ENCODE measurements around the gene COL20A1. TPM values are rescaled to one million over a fixed set of nuclear protein-coding genes. Genes with fewer than 3 reads are reported as not detected.

COL20A1 gene
- total and polyA plus RNA-seq, 2 of the 13 experiments (the other 11 are each of a cell fraction or from before 2014, with no cell fraction given) = not detected

GRCh38 chr20:63344616-63345327, 51.8 kb downstream of the COL20A1 start:
- Histone ChIP-seq H3K79me2 (ENCODE audit: insufficient read depth, low read length) (no peaks in the 10 kb centered on the region), H3K4me3 (replicated peaks in 1 of 3; ENCODE audit: insufficient read depth in 1 of 3, low read depth in 2 of 3, low read length in 3 of 3) (no peak overlapping the region), H3K4me2 (ENCODE audit: low read depth, low read length) (no peak overlapping the region), H3K4me1 (ENCODE audit: insufficient read depth, low read length) (no peaks in the 10 kb centered on the region), H4K20me1 (ENCODE audit: insufficient read depth, low read length) (no peaks in the 10 kb centered on the region; the same call in 1 of the 2 replicates), H3K27me3 (ENCODE audit: control insufficient read depth in 1 of 2, insufficient read depth in 2 of 2, low read length in 2 of 2) (peaks cover 15 to 74% of the 10 kb centered on the region in 2 experiments), H3K9ac (ENCODE audit: insufficient read depth, low read depth, low read length) (no peak overlapping the region), H3K9me3 (ENCODE audit: low read length) (no peaks in the 10 kb centered on the region), H3K36me3 (replicated peaks in 1 of 2; ENCODE audit: control insufficient read depth in 1 of 2, insufficient read depth in 2 of 2, low read length in 2 of 2) (no peaks in the 10 kb centered on the region), H3K27ac (ENCODE audit: extremely low read length, insufficient read depth, low read length) (no peak overlapping the region), H2AFZ (ENCODE audit: low read length) (no peak overlapping the region)
- no TSS peak for BruUV-seq (replicated peaks)
- DNase-seq (ENCODE audit: low spot score) (no peak), ATAC-seq (no peak), FAIRE-seq (no peak)
- in situ Hi-C loops (cut with HindIII; ENCODE audit: extremely low pct_ligation_motif_present, low pct_unique_long_range_greater_than_20kb) = no loop called here
- ChIA-PET POLR2A (no interaction called here), CTCF (ENCODE audit: low intra/inter-chr PET ratio, low total read pairs) (no interaction called here)
- intact Hi-C loops (cut with micrococcal nuclease; ENCODE audit: unreplicated experiment) = no loop called here
- WGBS (ENCODE audit: low lambda C conversion rate) = 43% methylated on average over 18 of the region's 21 CpGs
- no peak for TF ChIP-seq TAF15 (IDR thresholded peaks at IDR 0.05; ENCODE audit: low read depth, low read length, poor library complexity, severe bottlenecking)
- TF ChIP-seq KAT2B (IDR thresholded peaks at IDR 0.05; ENCODE audit: borderline replicate concordance, low read depth, low read length) = no peak
- no peak for TF ChIP-seq ZXDC (CRISPR knock-in tag; IDR thresholded peaks at IDR 0.05)
- TF ChIP-seq ZNF543 (CRISPR knock-in tag; IDR thresholded peaks at IDR 0.05) = no peak
- TF ChIP-seq IRF2 (CRISPR knock-in tag; IDR thresholded peaks at IDR 0.05) = no peak
- TF ChIP-seq ZNF484 (CRISPR knock-in tag; IDR thresholded peaks at IDR 0.05; ENCODE audit: borderline replicate concordance, low read depth) = no peak
- TF ChIP-seq TBL1XR1 (IDR thresholded peaks at IDR 0.05; ENCODE audit: borderline replicate concordance, low read length, partially characterized antibody) = no peak
- no peak for TF ChIP-seq ZC3H13 (CRISPR knock-in tag; IDR thresholded peaks at IDR 0.05)
- TF ChIP-seq ZNF513 (CRISPR knock-in tag; conservative IDR thresholded peaks at IDR 0.05) = no peak
- no peak for TF ChIP-seq ZSCAN12 (CRISPR knock-in tag; IDR thresholded peaks at IDR 0.05)
